HepG2 (cell line): ENCODE measurements around the gene FER1L5. TPM values are rescaled to one million over a fixed set of nuclear protein-coding genes. Genes with fewer than 3 reads are reported as not detected.

Experiments
- CREB1 ChIP-seq, 2 experiments: fragments of 450-650 bp in 1 of 2; IDR thresholded peaks; 2 replicates each; pipeline ENCODE4 v1.6.1; 2016 to 2017; ENCODE audit warnings: control low read depth in 1 of 2, mild to moderate bottlenecking in 1 of 2, missing compliant biosample characterization in 1 of 2, missing genetic modification characterization in 1 of 2
- FOXA3 ChIP-seq: IDR thresholded peaks from 2 replicates; pipeline ENCODE4 v1.6.1; 2016; ENCODE audit warnings: missing genetic modification reagents, missing compliant biosample characterization
- SIN3A ChIP-seq: IDR thresholded peaks from 2 replicates; pipeline ENCODE4 v1.6.1; 2011; ENCODE audit warnings: low read depth, mild to moderate bottlenecking, control low read depth, low read length, borderline replicate concordance
- SKIL ChIP-seq: sonication (generic); formaldehyde crosslinking; IDR thresholded peaks from 2 replicates; pipeline ENCODE4 v1.8.0; 2022; ENCODE audit warnings: missing genetic modification reagents, mild to moderate bottlenecking, moderate library complexity, borderline replicate concordance
- TRIM22 ChIP-seq: fragments of 450-650 bp; IDR thresholded peaks from 2 replicates; pipeline ENCODE4 v1.6.1; 2017
- ZFYVE20 ChIP-seq: sonication (generic); formaldehyde crosslinking; IDR thresholded peaks from 2 replicates; pipeline ENCODE4 v1.8.0; 2023; ENCODE audit warnings: low read depth, mild to moderate bottlenecking, moderate library complexity, missing genetic modification reagents, borderline replicate concordance
- ZNF34 ChIP-seq: sonication (generic); formaldehyde crosslinking; IDR thresholded peaks from 2 replicates; pipeline ENCODE4 v1.4.0; 2020; ENCODE audit warnings: mild to moderate bottlenecking, missing genetic modification reagents, borderline replicate concordance
- ZNF547 ChIP-seq: sonication (generic); formaldehyde crosslinking; IDR thresholded peaks from 2 replicates; pipeline ENCODE4 v1.5.1; 2020; ENCODE audit warnings: mild to moderate bottlenecking, missing genetic modification reagents
- polyA plus RNA-seq, 8 experiments: library from polyadenylated mRNA; depleted of rRNA in 3 of 8; stranded (reverse) in 7 of 8; unstranded in 1 of 8; fragments of >200 nt; fragmentation: Illumina TruSeq in 4 of 8; extraction: Trizol in 4 of 8; gene quantifications; 2 replicates each; pipeline versions ENCODE4 v1.2.1 to v1.2.3, GENCODE V29; 2011 to 2016; ENCODE audit warnings: low read depth in 4 of 8, missing spikeins in 1 of 8, mixed read lengths in 1 of 8; ENCODE audit not compliant: insufficient read depth in 1 of 8
- total RNA-seq, 5 experiments: library from RNA; depleted of rRNA; stranded (reverse); fragments of >200 nt; fragmentation: Illumina TruSeq; extraction: Trizol; gene quantifications; 2 replicates each; pipeline ENCODE4 v1.2.3, GENCODE V29; 2016; ENCODE audit warnings: low read depth in 1 of 5
- TF ChIP-seq, protein P1 (sequence below): sonication (generic); formaldehyde crosslinking; IDR thresholded peaks from 2 replicates; pipeline ENCODE4 v1.4.0; 2020; ENCODE audit warnings: mild to moderate bottlenecking, missing genetic modification reagents
- TF ChIP-seq, protein P2 (sequence below): sonication (generic); formaldehyde crosslinking; IDR thresholded peaks from 2 replicates; pipeline ENCODE4 v1.5.0; 2020; ENCODE audit warnings: mild to moderate bottlenecking, missing genetic modification reagents, borderline replicate concordance
- TF ChIP-seq, protein P3 (sequence below): sonication (generic); formaldehyde crosslinking; IDR thresholded peaks from 2 replicates; pipeline ENCODE4 v1.4.0; 2020; ENCODE audit warnings: missing genetic modification reagents

FER1L5 gene
- total and polyA plus RNA-seq, 2 of the 13 experiments (the other 11 are each of a cell fraction or from before 2014, with no cell fraction given) = 0.02 to 0.08 TPM

GRCh38 chr2:96689431-96689991 is 46.9 kb downstream of the FER1L5 start (continued):
- TF ChIP-seq, protein P1, sequence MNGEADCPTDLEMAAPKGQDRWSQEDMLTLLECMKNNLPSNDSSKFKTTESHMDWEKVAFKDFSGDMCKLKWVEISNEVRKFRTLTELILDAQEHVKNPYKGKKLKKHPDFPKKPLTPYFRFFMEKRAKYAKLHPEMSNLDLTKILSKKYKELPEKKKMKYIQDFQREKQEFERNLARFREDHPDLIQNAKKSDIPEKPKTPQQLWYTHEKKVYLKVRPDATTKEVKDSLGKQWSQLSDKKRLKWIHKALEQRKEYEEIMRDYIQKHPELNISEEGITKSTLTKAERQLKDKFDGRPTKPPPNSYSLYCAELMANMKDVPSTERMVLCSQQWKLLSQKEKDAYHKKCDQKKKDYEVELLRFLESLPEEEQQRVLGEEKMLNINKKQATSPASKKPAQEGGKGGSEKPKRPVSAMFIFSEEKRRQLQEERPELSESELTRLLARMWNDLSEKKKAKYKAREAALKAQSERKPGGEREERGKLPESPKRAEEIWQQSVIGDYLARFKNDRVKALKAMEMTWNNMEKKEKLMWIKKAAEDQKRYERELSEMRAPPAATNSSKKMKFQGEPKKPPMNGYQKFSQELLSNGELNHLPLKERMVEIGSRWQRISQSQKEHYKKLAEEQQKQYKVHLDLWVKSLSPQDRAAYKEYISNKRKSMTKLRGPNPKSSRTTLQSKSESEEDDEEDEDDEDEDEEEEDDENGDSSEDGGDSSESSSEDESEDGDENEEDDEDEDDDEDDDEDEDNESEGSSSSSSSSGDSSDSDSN (CRISPR knock-in tag) = no peak
- TF ChIP-seq ZFYVE20 (CRISPR knock-in tag) (no peak), SIN3A (no peak), ZNF34 (CRISPR knock-in tag) (no peak), SKIL (no peak), FOXA3 (CRISPR knock-in tag) (no peak), ZNF547 (CRISPR knock-in tag) (no peak), CREB1 (IDR thresholded peaks at IDR 0.05) (no peak), CREB1 (CRISPR knock-in tag; IDR thresholded peaks at IDR 0.05) (no peak), TRIM22 (no peak)
- TF ChIP-seq, protein P2, sequence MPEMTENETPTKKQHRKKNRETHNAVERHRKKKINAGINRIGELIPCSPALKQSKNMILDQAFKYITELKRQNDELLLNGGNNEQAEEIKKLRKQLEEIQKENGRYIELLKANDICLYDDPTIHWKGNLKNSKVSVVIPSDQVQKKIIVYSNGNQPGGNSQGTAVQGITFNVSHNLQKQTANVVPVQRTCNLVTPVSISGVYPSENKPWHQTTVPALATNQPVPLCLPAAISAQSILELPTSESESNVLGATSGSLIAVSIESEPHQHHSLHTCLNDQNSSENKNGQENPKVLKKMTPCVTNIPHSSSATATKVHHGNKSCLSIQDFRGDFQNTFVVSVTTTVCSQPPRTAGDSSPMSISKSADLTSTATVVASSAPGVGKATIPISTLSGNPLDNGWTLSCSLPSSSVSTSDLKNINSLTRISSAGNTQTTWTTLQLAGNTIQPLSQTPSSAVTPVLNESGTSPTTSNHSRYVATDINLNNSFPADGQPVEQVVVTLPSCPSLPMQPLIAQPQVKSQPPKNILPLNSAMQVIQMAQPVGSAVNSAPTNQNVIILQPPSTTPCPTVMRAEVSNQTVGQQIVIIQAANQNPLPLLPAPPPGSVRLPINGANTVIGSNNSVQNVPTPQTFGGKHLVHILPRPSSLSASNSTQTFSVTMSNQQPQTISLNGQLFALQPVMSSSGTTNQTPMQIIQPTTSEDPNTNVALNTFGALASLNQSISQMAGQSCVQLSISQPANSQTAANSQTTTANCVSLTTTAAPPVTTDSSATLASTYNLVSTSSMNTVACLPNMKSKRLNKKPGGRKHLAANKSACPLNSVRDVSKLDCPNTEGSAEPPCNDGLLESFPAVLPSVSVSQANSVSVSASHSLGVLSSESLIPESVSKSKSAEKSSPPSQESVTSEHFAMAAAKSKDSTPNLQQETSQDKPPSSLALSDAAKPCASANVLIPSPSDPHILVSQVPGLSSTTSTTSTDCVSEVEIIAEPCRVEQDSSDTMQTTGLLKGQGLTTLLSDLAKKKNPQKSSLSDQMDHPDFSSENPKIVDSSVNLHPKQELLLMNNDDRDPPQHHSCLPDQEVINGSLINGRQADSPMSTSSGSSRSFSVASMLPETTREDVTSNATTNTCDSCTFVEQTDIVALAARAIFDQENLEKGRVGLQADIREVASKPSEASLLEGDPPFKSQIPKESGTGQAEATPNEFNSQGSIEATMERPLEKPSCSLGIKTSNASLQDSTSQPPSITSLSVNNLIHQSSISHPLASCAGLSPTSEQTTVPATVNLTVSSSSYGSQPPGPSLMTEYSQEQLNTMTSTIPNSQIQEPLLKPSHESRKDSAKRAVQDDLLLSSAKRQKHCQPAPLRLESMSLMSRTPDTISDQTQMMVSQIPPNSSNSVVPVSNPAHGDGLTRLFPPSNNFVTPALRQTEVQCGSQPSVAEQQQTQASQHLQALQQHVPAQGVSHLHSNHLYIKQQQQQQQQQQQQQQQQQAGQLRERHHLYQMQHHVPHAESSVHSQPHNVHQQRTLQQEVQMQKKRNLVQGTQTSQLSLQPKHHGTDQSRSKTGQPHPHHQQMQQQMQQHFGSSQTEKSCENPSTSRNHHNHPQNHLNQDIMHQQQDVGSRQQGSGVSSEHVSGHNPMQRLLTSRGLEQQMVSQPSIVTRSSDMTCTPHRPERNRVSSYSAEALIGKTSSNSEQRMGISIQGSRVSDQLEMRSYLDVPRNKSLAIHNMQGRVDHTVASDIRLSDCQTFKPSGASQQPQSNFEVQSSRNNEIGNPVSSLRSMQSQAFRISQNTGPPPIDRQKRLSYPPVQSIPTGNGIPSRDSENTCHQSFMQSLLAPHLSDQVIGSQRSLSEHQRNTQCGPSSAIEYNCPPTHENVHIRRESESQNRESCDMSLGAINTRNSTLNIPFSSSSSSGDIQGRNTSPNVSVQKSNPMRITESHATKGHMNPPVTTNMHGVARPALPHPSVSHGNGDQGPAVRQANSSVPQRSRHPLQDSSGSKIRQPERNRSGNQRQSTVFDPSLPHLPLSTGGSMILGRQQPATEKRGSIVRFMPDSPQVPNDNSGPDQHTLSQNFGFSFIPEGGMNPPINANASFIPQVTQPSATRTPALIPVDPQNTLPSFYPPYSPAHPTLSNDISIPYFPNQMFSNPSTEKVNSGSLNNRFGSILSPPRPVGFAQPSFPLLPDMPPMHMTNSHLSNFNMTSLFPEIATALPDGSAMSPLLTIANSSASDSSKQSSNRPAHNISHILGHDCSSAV = no peak
- TF ChIP-seq, protein P3, sequence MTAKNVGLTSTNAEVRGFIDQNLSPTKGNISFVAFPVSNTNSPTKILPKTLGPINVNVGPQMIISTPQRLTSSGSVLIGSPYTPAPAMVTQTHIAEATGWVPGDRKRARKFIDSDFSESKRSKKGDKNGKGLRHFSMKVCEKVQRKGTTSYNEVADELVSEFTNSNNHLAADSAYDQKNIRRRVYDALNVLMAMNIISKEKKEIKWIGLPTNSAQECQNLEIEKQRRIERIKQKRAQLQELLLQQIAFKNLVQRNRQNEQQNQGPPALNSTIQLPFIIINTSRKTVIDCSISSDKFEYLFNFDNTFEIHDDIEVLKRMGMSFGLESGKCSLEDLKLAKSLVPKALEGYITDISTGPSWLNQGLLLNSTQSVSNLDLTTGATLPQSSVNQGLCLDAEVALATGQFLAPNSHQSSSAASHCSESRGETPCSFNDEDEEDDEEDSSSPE (CRISPR knock-in tag) = no peak
